Chondrocyte (in vitro differentiated cells): ENCODE results near the gene FXYD3. TPM values are rescaled to one million over a fixed set of nuclear protein-coding genes. Genes with fewer than 3 reads are reported as not detected.
A peak's percentile ranks its signal among the peaks of the same experiment; 100 is the strongest.

Source experiments
- DNase-seq: peaks from one replicate; pipeline ENCODE4 v3.0.0; 2021; ENCODE audit warnings: mixed read lengths, low spot score
- H3K27ac Mint-ChIP-seq: one replicate; pipeline ENCODE4 v1.8.0; 2021; ENCODE audit warnings: mild to moderate bottlenecking, moderate library complexity, mixed read lengths; ENCODE audit not compliant: unreplicated experiment
- H3K27me3 Mint-ChIP-seq: 2 replicates; pipeline ENCODE4 v1.8.0; 2021; ENCODE audit warnings: low read depth, mixed read lengths
- H3K36me3 Mint-ChIP-seq: 2 replicates; pipeline ENCODE4 v1.8.0; 2021; ENCODE audit warnings: low read depth, mixed read lengths
- H3K4me1 Mint-ChIP-seq: 2 replicates; pipeline ENCODE4 v1.8.0; 2021; ENCODE audit warnings: low read depth, mild to moderate bottlenecking, mixed read lengths
- H3K4me3 Mint-ChIP-seq: one replicate; pipeline ENCODE4 v1.8.0; 2021; ENCODE audit warnings: mild to moderate bottlenecking, moderate library complexity, mixed read lengths; ENCODE audit not compliant: unreplicated experiment
- H3K9me3 Mint-ChIP-seq: 2 replicates; pipeline ENCODE4 v1.8.0; 2021; ENCODE audit warnings: low read depth, mixed read lengths
- CTCF ChIP-seq: fragments of 200-600 bp; sonication (generic); IDR thresholded peaks from 2 replicates; pipeline ENCODE4 v1.5.0; 2021; ENCODE audit warnings: antibody characterized with exemption, mild to moderate bottlenecking, moderate library complexity
- total RNA-seq: library from RNA; stranded (reverse); gene quantifications from 3 replicates; pipeline ENCODE4 v1.2.1, GENCODE V29; 2021

FXYD3 gene
- total RNA-seq, 1 donor from 2014 or later, result not detected

GRCh38 chr19:35140207-35140961, 24.8 kb downstream of the FXYD3 start:
- no peaks in the 10 kb centered on the region for H3K9me3 Mint-ChIP-seq
- H3K27me3 Mint-ChIP-seq, result peaks cover 17% of the 10 kb centered on the region
- no peaks in the 10 kb centered on the region for H3K36me3 Mint-ChIP-seq
- peak overlapping the region; percentile 63 for H3K4me3 Mint-ChIP-seq
- peaks cover 52% of the 10 kb centered on the region for H3K4me1 Mint-ChIP-seq
- peak overlapping the region; percentile 49 for H3K27ac Mint-ChIP-seq
- no peak for DNase-seq
- no peak for TF ChIP-seq CTCF

GRCh38 chr19:35140962-35141836, 25.6 kb downstream of the FXYD3 start:
- peak overlapping the region; percentile 77 for H3K27ac Mint-ChIP-seq

DNA sequence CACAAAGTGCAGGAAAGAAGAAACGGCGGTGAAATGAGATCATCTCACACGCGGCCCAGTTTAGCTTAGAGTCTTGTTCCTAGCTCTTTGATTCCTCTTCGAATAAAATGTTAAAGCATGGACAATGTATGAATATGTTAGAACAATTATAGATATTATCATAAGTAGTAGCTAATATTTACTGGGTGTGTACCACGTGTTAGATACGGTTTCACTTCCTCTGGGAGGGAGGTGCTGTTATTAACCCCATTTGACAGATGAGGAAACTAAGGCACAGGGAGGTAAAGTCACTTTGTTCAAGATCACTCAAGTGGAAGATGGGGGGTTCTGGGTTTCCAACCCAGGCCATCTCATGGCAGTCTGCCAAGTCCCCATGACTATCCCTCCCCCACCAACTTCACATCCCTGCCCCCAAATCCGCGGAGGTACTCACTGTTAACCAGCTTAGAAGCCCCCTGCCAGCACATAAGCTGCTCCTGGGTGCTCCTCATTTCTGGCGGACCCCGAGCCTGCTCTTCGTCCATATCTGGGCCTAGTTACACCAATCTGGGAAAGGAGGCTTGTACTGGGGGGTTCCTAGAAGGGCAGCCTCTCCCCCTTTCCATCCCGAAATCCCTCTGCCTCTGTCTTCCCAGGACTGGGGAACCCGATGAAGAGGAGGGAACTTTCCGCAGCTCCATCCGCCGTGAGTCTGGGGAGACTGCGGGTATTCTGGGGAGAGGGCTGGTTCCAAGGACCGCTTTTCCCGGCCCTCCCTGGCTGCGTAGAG, 26.4 kb downstream of the FXYD3 start:
- Mint-ChIP-seq H3K4me1 (peaks cover 48% of the 10 kb centered on the region), H3K4me3 (no peak overlapping the region), H3K27me3 (peaks cover 17% of the 10 kb centered on the region), H3K9me3 (no peaks in the 10 kb centered on the region), H3K36me3 (no peaks in the 10 kb centered on the region), H3K27ac (no peak overlapping the region)
- TF ChIP-seq CTCF, result no peak
- no peak for DNase-seq

More at GRCh38 chr19:35140962-35141836, 25.6 kb downstream of the FXYD3 start:
- DNase-seq, result no peak
- Mint-ChIP-seq H3K4me1 (peaks cover 48% of the 10 kb centered on the region), H3K9me3 (no peaks in the 10 kb centered on the region), H3K36me3 (no peaks in the 10 kb centered on the region), H3K27me3 (peaks cover 17% of the 10 kb centered on the region), H3K4me3 (peak overlapping the region; percentile 63)
- peak; percentile 65 for TF ChIP-seq CTCF

- DNase-seq, result no peak
- H3K4me3 Mint-ChIP-seq, result no peak overlapping the region
- H3K36me3 Mint-ChIP-seq, result no peaks in the 10 kb centered on the region
- TF ChIP-seq CTCF, result peak; percentile 84
- peaks cover 17% of the 10 kb centered on the region for H3K27me3 Mint-ChIP-seq
- no peaks in the 10 kb centered on the region for H3K9me3 Mint-ChIP-seq
- H3K4me1 Mint-ChIP-seq, result peaks cover 48% of the 10 kb centered on the region
- H3K27ac Mint-ChIP-seq, result no peak overlapping the region
These were observed 27.1 kb downstream of the FXYD3 start for GRCh38 chr19:35142606-35143230.
